Dedifferentiated amniotic fluid mesenchymal stem cell (primary cell): ENCODE results near the gene TUBGCP3.
"Not testable (repeated sequence)": the region's sequence is repeated elsewhere in the genome, so short reads cannot be mapped to it uniquely, and the experiment has no call there.

Source experiments
- DNase-seq: peaks from one replicate; pipeline ENCODE4 v3.0.0-alpha.2; 2016; ENCODE audit errors: extremely low spot score

The TUBGCP3 gene

GRCh38 chr13:112530861-112531260 is 57.1 kb downstream of the TUBGCP3 start:
- no peak for DNase-seq

DNA sequence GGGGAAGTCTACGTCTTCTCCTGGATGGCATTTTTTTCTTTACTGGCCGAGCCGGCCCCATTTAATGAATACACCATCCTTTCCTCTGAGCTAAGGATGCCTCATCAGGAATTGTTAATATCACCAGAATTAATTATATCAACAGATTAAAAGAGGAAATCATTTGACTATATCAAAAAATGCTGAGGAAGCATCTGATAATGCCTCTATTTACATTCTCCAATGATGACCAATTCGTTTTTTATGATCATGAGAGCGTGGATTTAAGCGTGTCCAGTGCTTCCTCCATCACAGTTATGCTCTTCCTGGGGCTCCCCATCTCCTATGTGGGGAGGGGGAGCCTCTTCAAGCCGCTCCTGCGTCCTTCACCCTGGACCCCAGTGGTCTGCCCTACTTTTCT is 58.7 kb downstream of the TUBGCP3 start:
- DNase-seq: no peak

GRCh38 chr13:112526146-112526853 is 61.7 kb downstream of the TUBGCP3 start:
- no peak for DNase-seq

GRCh38 chr13:112525356-112525945 is 62.5 kb downstream of the TUBGCP3 start:
- no peak for DNase-seq

GRCh38 chr13:112522578-112522977 is 65.4 kb downstream of the TUBGCP3 start:
- no peak for DNase-seq

- no peak for DNase-seq
Observed at GRCh38 chr13:112521073-112521685, 66.8 kb downstream of the TUBGCP3 start.

- DNase-seq: no peak
Observed at GRCh38 chr13:112519517-112520060, 68.4 kb downstream of the TUBGCP3 start.

- DNase-seq: no peak
Observed at GRCh38 chr13:112516218-112516617, 71.7 kb downstream of the TUBGCP3 start.

GRCh38 chr13:112513761-112514160 is 74.2 kb downstream of the TUBGCP3 start:
- DNase-seq: no peak

GRCh38 chr13:112510987-112511685 is 76.8 kb downstream of the TUBGCP3 start:
- DNase-seq: no peak

DNA sequence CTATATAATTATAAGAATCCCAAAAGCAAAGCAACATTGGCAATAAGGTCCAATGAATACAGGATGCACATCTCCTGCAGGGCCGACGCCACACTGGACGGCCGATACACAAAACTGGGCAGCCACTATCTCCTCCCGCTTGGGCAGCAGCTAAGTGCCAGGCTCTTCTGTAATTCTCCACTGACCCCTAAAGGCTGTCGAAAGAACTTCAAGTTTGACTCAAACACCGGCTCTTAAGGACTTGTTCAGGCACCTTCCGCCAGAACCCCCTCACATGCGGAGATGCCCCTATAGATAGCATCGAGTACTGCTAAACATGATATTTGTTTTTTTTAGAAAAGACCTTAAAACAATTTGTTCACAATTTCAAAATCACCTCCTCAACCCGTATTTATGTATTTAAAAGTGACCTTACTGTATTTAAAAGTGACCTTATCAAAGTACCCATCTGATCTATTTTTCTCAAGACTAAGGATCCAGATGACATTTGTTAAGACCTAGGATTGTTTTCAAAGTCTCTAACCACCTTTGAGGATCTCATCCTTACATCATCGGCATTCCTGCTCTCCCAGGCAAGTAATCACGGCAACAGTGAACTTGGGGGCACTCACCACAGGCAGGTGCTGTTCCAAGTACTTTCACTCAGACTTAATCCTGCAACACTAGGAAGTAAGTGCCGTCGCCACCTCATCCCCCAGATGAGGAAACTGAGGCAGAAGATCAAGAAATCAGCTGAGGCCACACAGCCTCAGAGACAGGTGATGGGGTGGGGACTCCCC is 77.8 kb downstream of the TUBGCP3 start:
- peak; percentile 21 for DNase-seq

GRCh38 chr13:112509190-112509589 is 78.8 kb downstream of the TUBGCP3 start:
- no peak for DNase-seq

GRCh38 chr13:112506046-112506445 is 81.9 kb downstream of the TUBGCP3 start:
- DNase-seq: no peak

- no peak for DNase-seq
Observed at GRCh38 chr13:112496166-112496565, 91.8 kb downstream of the TUBGCP3 start.

DNA sequence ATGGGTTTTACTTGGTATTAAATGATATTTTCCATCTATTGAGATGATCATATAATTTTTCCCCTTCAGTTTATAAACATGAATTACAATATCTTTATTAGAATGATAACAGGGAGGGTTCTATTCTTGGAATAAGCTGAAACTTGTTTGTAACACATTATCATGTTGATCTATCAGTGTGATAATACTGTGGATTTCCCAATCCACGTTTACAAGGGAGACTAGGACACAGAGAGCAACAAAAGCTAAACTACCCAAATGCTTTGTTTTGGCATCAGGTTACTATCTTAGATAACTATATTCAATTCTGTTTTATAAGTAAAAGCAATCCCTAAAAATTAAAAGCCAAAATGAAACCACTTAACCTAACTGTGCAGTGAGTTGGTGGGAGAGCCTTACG is 92.5 kb downstream of the TUBGCP3 start:
- no peak for DNase-seq

DNA sequence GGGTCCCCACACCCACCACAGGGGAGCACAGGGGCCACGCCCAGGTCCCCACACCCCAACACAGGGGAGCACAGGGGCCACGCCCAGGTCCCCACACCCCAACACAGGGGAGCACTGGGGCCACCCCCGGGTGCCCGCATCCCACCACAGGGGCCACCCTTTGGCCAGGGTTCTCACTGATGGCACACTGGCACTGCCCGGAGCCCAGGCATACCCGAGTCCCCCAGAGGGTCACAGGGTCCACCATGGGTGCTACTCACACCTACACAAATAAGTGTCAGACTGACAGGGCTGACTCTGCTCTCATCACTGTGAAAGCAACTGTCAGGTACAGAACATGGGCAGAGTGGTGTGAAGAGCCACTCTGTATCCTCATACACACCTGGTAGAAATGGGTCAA is 98.8 kb downstream of the TUBGCP3 start:
- DNase-seq: no peak

GRCh38 chr13:112488343-112489050 is 99.5 kb downstream of the TUBGCP3 start:
- not testable (repeated sequence) for DNase-seq

DNA sequence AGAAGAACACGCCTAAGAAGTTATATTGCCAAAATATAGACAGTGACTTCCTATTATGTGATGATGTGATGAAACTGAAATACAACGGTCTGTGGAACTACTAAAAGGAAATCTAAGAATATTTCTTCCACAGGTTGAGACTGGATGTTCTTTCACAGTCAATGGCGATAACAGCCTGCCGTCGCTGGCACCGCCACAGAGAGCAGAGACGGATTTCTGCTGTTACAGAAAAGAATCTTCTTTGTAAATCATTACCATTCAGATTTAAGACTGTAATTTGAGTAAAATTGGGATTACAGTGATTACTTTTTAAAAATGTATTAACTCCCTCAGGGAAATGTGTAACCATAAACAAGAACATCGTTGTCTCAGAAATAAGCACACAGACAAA is 100.8 kb downstream of the TUBGCP3 start:
- DNase-seq: no peak

GRCh38 chr13:112486386-112487126 is 101.4 kb downstream of the TUBGCP3 start:
- DNase-seq: no peak

- not testable (repeated sequence) for DNase-seq
Observed at GRCh38 chr13:112485814-112486213, 102.1 kb downstream of the TUBGCP3 start.
